ENCODE data around the gene HS3ST4. TPM values are rescaled to one million over a fixed set of nuclear protein-coding genes. Genes with fewer than 3 reads are reported as not detected.

Gene HS3ST4
- total RNA-seq, 4 donors from 2014 or later, result 0.11 TPM; not detected in 3

DNA sequence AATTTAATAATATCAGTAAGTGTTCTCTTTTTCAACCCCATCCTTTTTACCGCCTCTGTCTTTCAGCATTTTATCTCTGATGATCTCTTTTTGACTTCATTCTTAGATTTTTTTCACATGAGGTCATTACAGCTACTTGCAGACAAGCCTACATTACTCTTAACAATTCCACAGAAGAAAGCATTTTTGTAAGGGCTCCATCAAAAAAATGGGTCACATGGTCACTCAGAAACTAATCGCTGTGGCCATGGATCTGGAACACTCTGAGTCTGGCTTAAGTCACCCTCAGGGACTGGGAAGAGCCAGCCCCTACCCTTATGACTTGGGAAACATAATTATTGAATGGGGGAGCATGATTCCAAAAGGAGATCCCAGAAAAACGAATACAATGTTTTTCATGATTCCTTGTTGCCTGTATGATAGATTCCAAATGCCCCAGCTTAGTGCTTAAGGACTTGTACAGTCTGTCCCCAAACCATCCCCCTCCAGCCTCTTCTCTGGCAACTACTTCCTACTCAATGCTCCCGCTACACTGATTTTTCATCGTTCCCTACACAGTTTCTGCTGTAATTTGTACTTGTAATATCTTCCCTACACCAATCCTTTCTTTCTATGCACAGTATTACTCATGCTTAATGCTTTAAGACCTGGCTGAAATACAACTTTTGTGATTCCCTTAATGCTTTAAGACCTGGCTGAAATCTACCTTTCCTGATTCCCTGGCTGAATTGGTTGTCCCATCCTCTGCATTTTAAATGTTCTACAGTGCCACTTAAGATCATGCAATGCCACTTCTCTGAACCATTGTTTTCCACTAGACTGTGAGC is 457.8 kb downstream of the HS3ST4 start:
- Histone ChIP-seq H3K36me3 (no peaks in the 10 kb centered on the region), H3K4me3 (replicated peaks in 1 of 3) (no peak overlapping the region), H3K27me3 (no peaks in the 10 kb centered on the region), H3K9me3 (no peaks in the 10 kb centered on the region), H3K27ac (no peak overlapping the region), H3K4me1 (no peaks in the 10 kb centered on the region)
- 65 to 69% methylated on average over 5 of the region's 5 CpGs for WGBS, 2 donors
- TF ChIP-seq CTCF (IDR thresholded peaks at IDR 0.05) (no peak), POLR2A (IDR thresholded peaks at IDR 0.05) (no peak)
- intact Hi-C loops (cut with DNase I), result no loop called here
- no peak for DNase-seq

DNA sequence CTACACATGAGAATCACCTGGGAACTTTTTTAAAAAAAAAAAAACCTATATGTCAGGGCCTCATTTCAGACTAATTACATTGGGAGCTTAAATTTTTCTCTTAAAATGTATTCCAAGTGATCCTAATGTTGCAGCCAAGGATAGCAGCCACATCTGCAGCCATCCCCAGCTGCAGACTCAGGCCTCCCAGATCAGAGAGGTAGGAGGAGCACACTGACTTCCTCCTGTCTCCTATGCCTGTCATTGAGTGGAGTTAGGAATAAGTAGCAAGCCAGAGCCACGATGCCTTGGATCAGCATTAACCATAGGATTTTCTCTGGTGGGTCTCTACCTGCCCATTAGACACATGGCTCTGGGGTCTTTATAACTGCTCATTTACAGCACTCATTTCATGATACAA is 463.5 kb downstream of the HS3ST4 start:
- intact Hi-C loops (cut with DNase I), result no loop called here
- TF ChIP-seq CTCF (IDR thresholded peaks at IDR 0.05) (no peak), POLR2A (IDR thresholded peaks at IDR 0.05) (no peak)
- Histone ChIP-seq H3K36me3 (no peaks in the 10 kb centered on the region), H3K9me3 (no peaks in the 10 kb centered on the region), H3K4me3 (replicated peaks in 1 of 3) (no peak overlapping the region), H3K4me1 (no peaks in the 10 kb centered on the region), H3K27me3 (no peaks in the 10 kb centered on the region), H3K27ac (no peak overlapping the region)
- no peak for DNase-seq
- WGBS, 2 donors, result 38 to 47% methylated on average over 1 of the region's 1 CpG

GRCh38 chr16:26157319-26157718 is 465.6 kb downstream of the HS3ST4 start:
- no peak for TF ChIP-seq POLR2A (IDR thresholded peaks at IDR 0.05)
- TF ChIP-seq CTCF (IDR thresholded peaks at IDR 0.05), result no peak
- no peak for DNase-seq
- 91 to 92% methylated on average over 3 of the region's 3 CpGs for WGBS, 2 donors
- H3K27ac ChIP-seq, result no peak overlapping the region
- no peaks in the 10 kb centered on the region for H3K27me3 ChIP-seq
- intact Hi-C loops (cut with DNase I), result no loop called here
- no peaks in the 10 kb centered on the region for H3K4me1 ChIP-seq
- no peak overlapping the region for H3K4me3 ChIP-seq (replicated peaks in 1 of 3)
- H3K9me3 ChIP-seq, result no peaks in the 10 kb centered on the region
- H3K36me3 ChIP-seq, result no peaks in the 10 kb centered on the region

- TF ChIP-seq CTCF (IDR thresholded peaks at IDR 0.05) (no peak), POLR2A (IDR thresholded peaks at IDR 0.05) (no peak)
- Histone ChIP-seq H3K4me1 (no peaks in the 10 kb centered on the region), H3K27ac (no peak overlapping the region), H3K36me3 (no peaks in the 10 kb centered on the region), H3K27me3 (no peaks in the 10 kb centered on the region), H3K9me3 (no peaks in the 10 kb centered on the region), H3K4me3 (replicated peaks in 1 of 3) (no peak overlapping the region)
- DNase-seq, result no peak
- WGBS, 2 donors, result 48 to 64% methylated on average over 5 of the region's 5 CpGs
- intact Hi-C loops (cut with DNase I), result no loop called here
These were observed 466.5 kb downstream of the HS3ST4 start for GRCh38 chr16:26158142-26158759.

Data from thyroid gland (tissue), 4 donors.